K562 treated with DMSO at 1 percent for 24 hours (cell line): ENCODE data around the gene MSN. TPM values are rescaled to one million over a fixed set of nuclear protein-coding genes. Genes with fewer than 3 reads are reported as not detected.

Source experiments
- total RNA-seq: library from RNA; unstranded; fragments of 300-600 nt; gene quantifications from 2 replicates; pipeline ENCODE4 v1.2.3, GENCODE V29; 2022; ENCODE audit warnings: low read depth; ENCODE audit not compliant: insufficient read depth

The MSN gene
- total RNA-seq = 214 and 218 TPM in 2 replicates

GRCh38 chrX:65667503-65668376 lies at the start of gene MSN:
MSN (plus strand) TSS chrX:65667654; CDS start chrX:65667842, 188 bp downstream.

Other genes starting within 250 kb of the MSN start
- 39.9 and 44.2 TPM in 2 replicates for gene LAS1L, start 132.9 kb upstream of the MSN start, total RNA-seq